ENCODE data around the gene ZNF92. TPM values are rescaled to one million over a fixed set of nuclear protein-coding genes. Genes with fewer than 3 reads are reported as not detected.
A peak's percentile ranks its signal among the peaks of the same experiment; 100 is the strongest.
"Not testable (repeated sequence)": the region's sequence is repeated elsewhere in the genome, so short reads cannot be mapped to it uniquely, and the experiment has no call there.

ZNF92 gene
- total RNA-seq = 6.4 TPM

GRCh38 chr7:65373608-65374351 is at the start of gene ZNF92:
Gene ZNF92, plus strand, starts transcription at chr7:65373855. Its CDS starts 143 bp downstream, at chr7:65373998.
- intact Hi-C loops (cut with DNase I) = no loop called here
- DNase-seq (ENCODE audit: low spot score) (peak; percentile 98), ATAC-seq (peak; percentile 100)

- ATAC-seq = no peak
- no peak for DNase-seq (ENCODE audit: low spot score)
- intact Hi-C loops (cut with DNase I) = no loop called here
These were observed 47.7 kb upstream of the ZNF92 start for GRCh38 chr7:65325793-65326432.

DNA sequence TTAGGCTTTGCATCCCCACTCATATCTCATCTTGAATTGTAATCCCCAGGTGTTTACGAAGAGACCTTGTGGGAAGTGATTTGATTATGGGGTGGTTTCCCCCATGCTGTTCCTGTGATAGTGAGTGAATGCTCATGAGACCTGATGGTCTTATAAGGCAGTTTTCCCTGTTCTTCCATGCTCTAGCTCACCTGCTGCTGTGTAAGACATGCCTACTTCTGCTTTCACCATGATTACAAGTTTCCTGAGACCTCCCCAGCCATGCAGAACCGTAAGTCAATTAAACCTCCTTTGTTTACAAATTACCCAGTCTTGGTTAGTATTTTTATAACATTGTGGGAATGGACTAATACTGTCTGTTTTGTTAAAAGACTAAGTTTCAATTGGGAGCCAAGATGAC is 35.3 kb upstream of the ZNF92 start:
- DNase-seq (ENCODE audit: low spot score) (no peak), ATAC-seq (no peak)
- intact Hi-C loops (cut with DNase I) = no loop called here

GRCh38 chr7:65339257-65339656 is 34.4 kb upstream of the ZNF92 start:
- ATAC-seq = no peak
- intact Hi-C loops (cut with DNase I) = no loop called here
- no peak for DNase-seq (ENCODE audit: low spot score)

- DNase-seq (ENCODE audit: low spot score) = no peak
These were observed 30.7 kb upstream of the ZNF92 start for GRCh38 chr7:65342723-65343629.

DNA sequence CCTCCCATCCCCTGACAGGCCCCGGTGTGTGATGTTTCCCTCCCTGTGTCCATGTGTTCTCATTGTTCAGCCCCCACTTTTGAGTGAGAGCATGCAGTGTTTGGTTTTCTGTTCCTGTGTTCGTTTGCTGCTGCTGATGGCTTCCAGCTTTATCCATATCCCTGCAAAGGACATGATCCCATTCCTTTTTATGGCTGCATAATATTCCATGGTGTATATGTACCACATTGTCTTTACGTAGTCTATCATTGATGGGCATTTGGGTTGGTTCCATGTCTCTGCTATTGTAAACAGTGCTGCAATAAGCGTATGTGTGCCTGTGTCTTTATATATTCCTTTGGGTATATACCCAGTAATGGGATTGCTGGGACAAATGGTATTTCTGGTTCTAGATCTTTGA is 29.1 kb upstream of the ZNF92 start:
- intact Hi-C loops (cut with DNase I); ATAC-seq; DNase-seq (ENCODE audit: low spot score): not testable (repeated sequence)

More at GRCh38 chr7:65342723-65343629, 30.7 kb upstream of the ZNF92 start:
- intact Hi-C loops (cut with DNase I) = no loop called here
- ATAC-seq = no peak

- intact Hi-C loops (cut with DNase I) = no loop called here
- ATAC-seq = no peak
- DNase-seq (ENCODE audit: low spot score) = no peak
These were observed 19.4 kb upstream of the ZNF92 start for GRCh38 chr7:65354263-65354662.

DNA sequence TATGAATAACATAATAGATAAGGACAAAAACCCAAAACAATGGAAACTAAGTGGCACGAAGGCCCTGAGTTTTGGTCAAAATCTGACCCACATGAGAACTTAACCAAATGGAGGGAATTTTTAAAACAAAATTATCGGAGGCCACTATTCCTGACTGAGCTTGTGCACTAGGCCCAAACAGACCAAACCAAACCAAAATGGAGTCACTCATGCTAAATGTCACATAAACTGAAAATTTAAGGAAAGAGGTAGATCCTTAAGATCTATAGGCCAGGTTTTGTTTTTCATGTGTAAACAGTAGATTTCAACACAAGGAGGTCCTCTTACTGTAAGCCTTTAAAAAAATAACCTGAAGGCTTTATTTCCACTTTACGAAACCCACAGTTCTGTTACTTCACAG is 3.8 kb upstream of the ZNF92 start:
- no peak for ATAC-seq
- no peak for DNase-seq (ENCODE audit: low spot score)
- intact Hi-C loops (cut with DNase I) = no loop called here

DNA sequence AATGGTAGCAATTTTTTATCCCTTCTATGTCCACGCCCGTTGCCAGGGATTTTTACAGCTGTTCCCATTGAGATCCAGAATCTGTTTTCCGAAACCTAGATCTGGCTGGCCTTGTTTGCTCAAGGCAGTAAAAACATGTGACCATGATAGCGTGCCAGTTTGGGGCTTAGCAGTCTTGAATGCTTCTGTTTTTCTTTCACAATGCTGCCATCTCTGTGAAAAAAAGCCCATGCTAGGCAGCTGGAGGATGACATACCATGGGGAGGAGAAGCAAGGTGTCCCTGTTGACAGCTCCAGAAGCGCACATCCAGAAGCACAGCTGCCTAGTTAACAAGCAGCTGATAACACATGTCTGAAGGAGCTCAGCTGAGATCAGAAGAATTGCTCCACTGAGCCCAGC is 2.2 kb upstream of the ZNF92 start:
- DNase-seq (ENCODE audit: low spot score) (no peak), ATAC-seq (no peak)
- intact Hi-C loops (cut with DNase I) = no loop called here

GRCh38 chr7:65379318-65379717 is 5.7 kb downstream of the ZNF92 start:
- intact Hi-C loops (cut with DNase I) = no loop called here
- DNase-seq (ENCODE audit: low spot score) (no peak), ATAC-seq (no peak)

DNA sequence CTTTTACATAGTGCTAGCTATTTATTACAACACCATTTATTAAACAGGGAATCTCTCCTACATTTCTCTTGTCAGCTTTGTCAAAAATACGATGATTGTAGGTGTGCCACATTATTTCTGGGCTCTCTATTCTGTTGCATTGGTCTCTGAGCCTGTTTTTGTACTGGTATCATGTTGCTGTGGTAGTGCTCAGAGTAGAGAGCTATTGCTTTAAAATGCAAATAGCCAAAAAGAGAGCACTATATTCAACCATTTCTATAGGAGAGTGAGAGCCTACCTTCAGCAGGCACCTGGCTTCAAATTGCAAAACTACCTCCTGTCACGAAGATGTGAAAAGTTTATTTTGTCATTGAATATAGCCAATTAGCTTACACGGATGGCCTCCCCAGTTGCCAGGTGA is 8.1 kb downstream of the ZNF92 start:
- DNase-seq (ENCODE audit: low spot score) (no peak), ATAC-seq (no peak)
- intact Hi-C loops (cut with DNase I) = no loop called here

- no peak for DNase-seq (ENCODE audit: low spot score)
- no peak for ATAC-seq
- intact Hi-C loops (cut with DNase I) = no loop called here
These were observed 8.8 kb downstream of the ZNF92 start for GRCh38 chr7:65382452-65382851.

- ATAC-seq = no peak
- DNase-seq (ENCODE audit: low spot score) = no peak
- intact Hi-C loops (cut with DNase I) = no loop called here
These were observed 14.2 kb downstream of the ZNF92 start for GRCh38 chr7:65387891-65388290.

DNA sequence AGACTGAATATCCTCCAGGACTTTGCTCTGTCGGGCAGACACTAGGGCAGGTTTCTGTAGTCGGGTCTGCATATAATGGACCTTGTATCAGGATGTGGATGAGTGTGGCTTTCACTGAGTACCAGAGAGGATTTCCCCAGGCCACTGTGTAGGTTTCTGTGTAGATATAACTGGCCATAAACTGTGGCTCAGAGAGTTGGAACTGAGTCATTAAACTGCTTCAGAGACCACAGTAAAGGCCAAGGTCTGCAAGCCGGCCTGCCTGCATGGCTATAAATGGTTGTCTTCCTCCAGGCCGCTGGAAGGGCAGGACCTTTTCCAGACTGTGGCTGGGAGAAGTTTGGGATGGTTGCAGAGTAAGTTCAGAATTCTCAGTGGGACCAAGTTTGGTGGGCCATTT is 16.9 kb downstream of the ZNF92 start:
- intact Hi-C loops (cut with DNase I) = no loop called here
- no peak for DNase-seq (ENCODE audit: low spot score)
- ATAC-seq = no peak

DNA sequence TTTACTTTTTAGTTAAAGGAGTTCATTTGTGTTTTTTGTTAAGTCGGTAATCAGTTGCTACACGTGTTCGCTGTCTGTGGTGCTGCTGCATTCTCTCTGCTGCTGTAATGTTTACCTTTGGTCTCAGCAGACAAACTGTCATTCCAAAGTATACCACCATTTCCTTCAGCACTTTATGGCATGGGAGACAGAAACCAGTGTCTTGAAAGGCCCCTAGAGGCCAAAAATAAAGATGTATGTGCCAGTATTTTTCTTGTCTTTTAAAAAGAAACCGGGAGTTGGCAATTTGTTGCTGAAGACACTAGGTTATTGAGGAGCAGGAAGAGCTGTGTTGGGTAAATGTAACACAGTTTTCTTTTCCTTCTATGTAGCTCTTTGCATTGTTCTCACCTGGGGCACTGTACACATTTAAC is 24.1 kb downstream of the ZNF92 start:
- DNase-seq (ENCODE audit: low spot score) = no peak
- ATAC-seq = no peak
- intact Hi-C loops (cut with DNase I) = no loop called here

GRCh38 chr7:65398671-65399070 is 25.0 kb downstream of the ZNF92 start:
- intact Hi-C loops (cut with DNase I); DNase-seq (ENCODE audit: low spot score); ATAC-seq: not testable (repeated sequence)

DNA sequence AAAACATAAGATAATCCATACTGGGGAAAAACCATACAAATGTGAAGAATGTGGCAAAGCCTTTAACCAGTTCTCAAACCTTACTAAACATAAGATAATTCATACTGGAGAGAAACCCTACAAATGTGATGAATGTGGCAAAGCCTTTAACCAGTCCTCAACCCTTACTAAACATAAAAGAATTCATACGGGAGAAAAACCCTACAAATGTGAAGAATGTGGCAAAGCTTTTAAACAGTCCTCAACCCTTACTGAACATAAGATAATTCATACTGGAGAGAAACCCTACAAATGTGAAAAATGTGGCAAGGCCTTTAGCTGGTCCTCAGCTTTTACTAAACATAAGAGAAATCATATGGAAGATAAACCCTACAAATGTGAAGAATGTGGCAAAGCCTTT is 25.4 kb downstream of the ZNF92 start:
- intact Hi-C loops (cut with DNase I); DNase-seq (ENCODE audit: low spot score); ATAC-seq: not testable (repeated sequence)

DNA sequence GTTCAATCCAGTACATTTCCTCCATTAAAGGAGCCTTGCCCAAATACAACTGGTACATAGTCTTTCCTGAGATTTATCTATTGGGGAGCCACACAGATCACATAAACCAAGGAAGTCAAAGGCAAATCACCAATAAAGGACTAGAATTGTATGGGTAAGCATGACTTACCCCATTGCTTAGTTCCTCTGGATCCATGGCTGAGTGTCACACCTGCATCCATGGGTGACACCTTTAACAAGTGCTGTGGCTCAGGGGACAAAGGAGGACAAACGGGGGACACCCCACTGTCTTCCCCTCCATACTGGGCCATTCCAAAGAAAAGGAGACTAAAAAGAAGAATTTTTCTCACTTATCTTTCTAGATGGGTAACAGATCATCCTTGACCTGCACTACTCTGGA is 30.4 kb downstream of the ZNF92 start:
- intact Hi-C loops (cut with DNase I) = no loop called here
- DNase-seq (ENCODE audit: low spot score) (no peak), ATAC-seq (no peak)

- ATAC-seq; DNase-seq (ENCODE audit: low spot score); intact Hi-C loops (cut with DNase I): not testable (repeated sequence)
These were observed 33.1 kb downstream of the ZNF92 start for GRCh38 chr7:65406706-65407105.

GRCh38 chr7:65409363-65409762 is 35.7 kb downstream of the ZNF92 start:
- DNase-seq (ENCODE audit: low spot score) (no peak), ATAC-seq (no peak)
- intact Hi-C loops (cut with DNase I) = no loop called here
